ENCODE data around the gene CLDN10.
"Not testable (repeated sequence)": the region's sequence is repeated elsewhere in the genome, so short reads cannot be mapped to it uniquely, and the experiment has no call there.

Gene CLDN10

DNA sequence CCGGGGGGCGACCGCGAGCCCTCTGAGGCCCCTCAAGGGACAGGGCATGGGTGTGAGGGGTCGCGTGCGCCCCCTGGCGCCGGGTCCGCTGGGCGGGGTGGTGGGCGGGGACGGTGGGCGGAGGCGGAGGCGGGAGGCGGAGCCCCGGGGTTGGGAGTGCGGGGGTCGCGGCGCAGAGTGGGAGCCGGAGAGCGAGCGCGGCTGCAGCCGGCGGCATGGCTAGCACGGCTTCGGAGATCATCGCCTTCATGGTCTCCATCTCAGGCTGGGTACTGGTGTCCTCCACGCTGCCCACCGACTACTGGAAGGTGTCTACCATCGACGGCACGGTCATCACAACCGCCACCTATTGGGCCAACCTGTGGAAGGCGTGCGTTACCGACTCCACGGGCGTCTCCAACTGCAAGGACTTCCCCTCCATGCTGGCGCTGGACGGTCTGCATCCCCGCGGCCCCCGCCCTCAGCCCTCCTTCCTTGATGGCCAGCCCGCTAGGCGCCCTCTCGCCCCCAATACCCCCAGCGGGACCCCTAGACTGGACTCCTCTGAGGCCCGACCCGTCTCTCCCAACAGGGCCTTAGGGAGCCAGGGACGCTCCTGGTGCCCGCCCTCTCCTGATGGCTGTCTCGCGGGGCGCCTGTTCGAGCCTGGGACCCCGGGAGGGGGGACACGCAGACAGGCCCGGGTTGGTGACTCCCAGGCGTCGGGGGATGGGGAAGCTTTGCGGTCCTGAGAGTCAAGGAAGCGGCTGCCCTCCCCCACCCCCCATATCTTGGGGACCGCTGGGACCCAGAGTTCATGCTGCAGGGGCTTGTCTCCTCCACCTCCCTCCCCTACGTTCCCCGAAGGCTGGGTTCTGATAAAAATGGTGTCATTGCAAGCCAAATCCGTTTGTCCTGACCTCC is at the start of gene CLDN10:
Gene CLDN10, plus strand, starts transcription at position 182 of the 903 bp plus-strand sequence. Its CDS starts 34 bp downstream, at position 216.
- peak; percentile 9 for DNase-seq (ENCODE audit: low spot score)

DNA sequence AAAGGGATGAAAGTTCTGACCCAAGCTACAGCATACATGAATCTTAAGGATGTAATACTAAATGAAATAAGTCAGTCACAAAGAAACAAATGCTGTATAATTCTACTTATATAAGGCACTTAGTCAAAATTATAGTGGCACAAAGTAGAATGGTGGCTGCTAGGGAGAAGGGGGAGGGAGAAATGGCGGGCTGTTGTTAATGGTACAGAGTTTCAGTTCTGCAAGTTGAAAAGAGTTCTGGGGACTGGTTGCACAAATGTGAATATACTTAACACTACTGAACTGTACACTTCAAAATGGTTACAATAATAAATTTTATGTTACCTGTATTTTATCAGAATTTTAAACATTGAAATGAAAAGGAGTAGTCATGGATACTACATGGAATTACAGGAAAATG is 48.9 kb upstream of the CLDN10 start:
- DNase-seq (ENCODE audit: low spot score) = no peak

DNA sequence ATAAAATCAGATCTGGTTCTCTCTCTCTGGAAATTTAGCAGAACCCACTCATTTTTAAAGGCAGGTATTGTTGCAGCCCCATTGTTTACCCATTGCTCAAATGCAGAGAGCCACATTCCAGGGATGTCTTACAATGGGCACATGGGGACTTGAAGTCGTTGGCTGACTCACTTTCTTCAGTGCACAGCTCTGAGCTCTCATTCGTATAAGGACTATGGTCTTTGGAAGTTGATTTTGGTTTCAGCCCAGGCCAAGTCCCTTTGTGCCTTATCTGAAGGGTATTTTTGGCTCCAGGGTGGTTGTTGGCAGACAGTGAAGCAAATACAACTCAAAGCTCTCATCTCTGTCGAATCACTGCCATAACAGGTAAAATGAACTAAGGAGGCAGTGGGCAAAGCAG is 47.3 kb upstream of the CLDN10 start:
- DNase-seq (ENCODE audit: low spot score) = no peak

DNA sequence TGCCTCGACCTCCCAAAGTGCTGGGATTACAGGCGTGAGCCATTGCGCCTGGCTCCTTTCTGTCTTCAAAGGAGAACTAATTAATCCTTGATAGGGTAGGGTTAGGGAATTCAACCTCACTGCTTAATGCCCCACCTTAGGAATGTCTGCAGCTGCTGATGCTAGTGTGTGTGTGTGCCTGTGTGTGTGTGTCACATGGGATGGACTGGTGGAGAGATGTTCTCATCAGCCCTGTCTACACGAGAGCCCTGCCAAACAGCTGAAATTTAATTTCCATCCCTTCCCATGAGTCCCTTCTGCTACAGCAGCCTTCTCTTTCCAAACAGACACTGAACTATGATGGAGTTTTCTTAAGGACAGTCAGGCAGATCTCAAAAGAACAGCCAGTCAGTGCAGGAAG is 46.5 kb upstream of the CLDN10 start:
- no peak for DNase-seq (ENCODE audit: low spot score)

GRCh38 chr13:95507991-95508390 is 44.5 kb upstream of the CLDN10 start:
- no peak for DNase-seq (ENCODE audit: low spot score)

GRCh38 chr13:95508996-95509395 is 43.5 kb upstream of the CLDN10 start:
- no peak for DNase-seq (ENCODE audit: low spot score)

DNA sequence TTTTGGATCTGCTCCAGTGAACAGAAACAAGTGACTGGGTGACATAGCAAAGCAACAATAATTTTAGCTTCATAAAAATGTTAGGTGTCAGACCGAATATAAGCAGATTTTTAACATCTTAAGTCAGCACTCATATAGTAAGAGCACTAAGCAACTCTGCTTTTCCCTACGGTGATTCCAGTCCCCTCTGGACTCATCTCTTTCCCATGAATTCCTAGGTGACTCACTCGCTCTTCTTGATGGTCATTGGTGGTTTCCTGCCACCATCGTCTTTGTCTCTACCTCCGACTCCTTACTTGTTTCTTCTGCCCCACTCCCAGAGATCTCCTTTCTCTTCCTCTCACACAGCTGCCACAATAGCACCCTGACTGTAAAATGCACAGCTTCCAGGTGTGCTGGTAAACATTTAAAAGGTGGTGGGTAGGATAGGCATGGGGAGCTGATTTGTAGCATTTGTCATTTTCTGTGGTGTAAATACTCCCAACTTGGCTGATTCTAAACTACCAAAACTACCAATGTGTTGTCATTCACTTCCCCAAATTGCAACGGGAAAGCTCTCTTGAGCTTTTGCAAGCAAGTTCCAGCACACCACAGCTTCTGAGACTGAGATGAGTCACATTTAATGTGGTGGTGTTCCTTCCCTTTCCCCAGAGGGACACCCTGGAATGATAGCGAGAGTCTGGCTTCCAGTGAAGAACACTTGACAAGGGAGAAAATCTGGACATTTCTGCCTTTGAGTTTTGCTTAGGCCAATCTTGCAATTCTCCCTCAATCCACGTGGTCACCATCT is 42.8 kb upstream of the CLDN10 start:
- peak; percentile 17 for DNase-seq (ENCODE audit: low spot score)

GRCh38 chr13:95510950-95511349 is 41.6 kb upstream of the CLDN10 start:
- DNase-seq (ENCODE audit: low spot score) = no peak

GRCh38 chr13:95512424-95512823 is 40.1 kb upstream of the CLDN10 start:
- DNase-seq (ENCODE audit: low spot score) = no peak

- DNase-seq (ENCODE audit: low spot score) = no peak
Measured at GRCh38 chr13:95512957-95513356, 39.6 kb upstream of the CLDN10 start.

DNA sequence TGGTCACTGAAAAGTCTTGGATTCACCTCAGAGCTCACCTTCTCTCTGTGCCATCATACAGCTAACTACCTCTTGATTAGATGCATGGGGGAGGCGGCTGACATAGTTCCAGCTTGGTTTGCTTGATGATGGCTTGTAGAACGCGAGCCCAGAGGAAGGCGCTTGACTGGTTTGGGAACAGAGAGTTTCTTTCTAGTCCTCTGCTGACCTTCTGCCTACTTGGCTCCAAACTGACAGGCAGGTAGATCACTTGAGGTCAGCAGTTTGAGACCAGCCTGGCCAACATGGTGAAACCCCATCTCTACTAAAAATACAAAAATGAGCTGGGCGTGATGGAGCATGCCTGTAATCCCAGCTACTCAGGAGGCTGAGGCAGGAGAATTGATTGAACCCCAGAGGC is 36.9 kb upstream of the CLDN10 start:
- DNase-seq (ENCODE audit: low spot score) = not testable (repeated sequence)

DNA sequence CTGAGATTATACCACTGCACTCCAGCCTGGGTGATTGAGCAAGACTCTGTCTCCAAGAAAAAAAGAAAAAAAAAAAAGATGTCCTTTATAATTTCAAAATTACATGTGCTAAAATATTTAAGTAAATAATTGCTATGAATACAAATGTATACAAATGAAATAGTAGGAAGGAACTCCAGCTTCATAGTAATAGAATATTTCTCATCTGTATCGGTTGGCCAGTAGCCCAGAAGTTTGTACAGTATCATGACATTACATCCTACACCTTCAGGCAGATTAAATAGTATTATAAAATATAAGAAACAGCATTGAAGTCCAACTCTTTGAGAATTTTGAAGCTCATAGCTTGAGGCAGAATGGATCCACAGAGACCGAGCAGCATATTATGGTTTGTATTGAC is 36.5 kb upstream of the CLDN10 start:
- no peak for DNase-seq (ENCODE audit: low spot score)

DNA sequence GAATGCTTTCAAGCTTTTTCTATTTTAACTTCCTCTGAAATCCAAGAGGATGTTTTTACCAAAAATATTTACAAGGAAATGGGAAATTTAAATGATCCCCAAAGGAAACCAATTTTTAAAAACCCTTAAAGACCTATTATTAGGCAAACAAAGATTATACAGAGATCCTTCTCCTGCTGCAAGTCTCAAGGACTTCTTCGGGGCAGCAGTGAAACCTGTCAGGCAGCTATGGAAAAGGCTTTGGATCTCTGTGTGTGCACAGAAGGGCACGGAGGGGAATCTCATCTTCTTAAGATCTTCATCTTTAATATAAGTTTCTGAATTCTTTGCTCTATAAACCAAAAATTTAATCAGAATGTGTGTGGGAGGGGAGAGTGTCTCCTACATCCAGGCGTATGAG is 36.0 kb upstream of the CLDN10 start:
- DNase-seq (ENCODE audit: low spot score) = no peak

- no peak for DNase-seq (ENCODE audit: low spot score)
Measured at GRCh38 chr13:95523598-95523997, 28.9 kb upstream of the CLDN10 start.

DNA sequence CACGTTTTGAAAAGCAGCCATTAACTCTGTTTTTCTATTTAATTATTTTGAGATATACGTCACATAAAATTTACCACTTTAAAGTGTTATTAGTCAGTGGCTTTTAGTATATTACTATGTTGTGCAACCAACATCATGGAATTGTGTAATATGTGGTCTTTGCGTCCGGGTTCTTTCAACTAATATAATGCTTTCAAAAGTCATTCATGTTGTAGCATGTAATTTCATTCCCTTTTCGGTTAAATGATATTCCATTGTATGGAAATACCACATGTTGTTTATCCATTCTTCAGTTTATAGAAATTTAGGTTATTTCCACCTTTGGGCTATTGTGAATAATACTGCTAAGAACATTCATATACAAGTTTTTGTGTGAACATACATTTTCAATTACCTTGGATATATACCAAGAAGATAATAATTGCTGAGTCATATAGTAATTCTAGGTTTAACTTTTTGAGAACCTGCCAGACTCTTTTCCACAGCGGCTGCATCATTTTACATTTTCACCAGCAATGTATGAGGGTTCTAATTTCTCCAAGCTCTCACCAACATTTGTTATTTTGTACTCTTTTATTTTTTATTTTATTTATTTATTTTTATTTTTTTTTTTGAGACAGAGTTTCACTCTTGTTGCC is 28.1 kb upstream of the CLDN10 start:
- DNase-seq (ENCODE audit: low spot score) = no peak

DNA sequence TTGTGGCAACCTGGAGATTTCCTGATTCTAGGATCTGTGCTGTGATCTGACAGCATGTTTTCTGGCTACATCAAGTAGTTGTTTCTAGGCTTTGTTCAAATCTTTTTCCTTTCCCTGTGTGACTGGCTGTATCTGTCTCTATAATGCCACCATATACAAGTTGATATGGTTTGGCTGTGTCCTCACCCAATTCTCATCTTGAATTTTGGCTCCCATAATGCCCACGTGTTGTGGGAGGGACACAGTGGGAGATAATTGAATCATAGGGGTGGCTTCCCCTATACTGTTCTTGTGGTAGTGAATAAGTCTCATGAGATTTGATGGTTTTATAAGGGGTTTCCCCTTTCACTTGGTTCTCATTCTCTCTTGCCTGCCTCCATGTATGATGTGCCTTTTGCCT is 24.6 kb upstream of the CLDN10 start:
- no peak for DNase-seq (ENCODE audit: low spot score)

GRCh38 chr13:95530178-95530577 is 22.3 kb upstream of the CLDN10 start:
- DNase-seq (ENCODE audit: low spot score) = peak; percentile 23

- no peak for DNase-seq (ENCODE audit: low spot score)
Measured at GRCh38 chr13:95533545-95534160, 18.9 kb upstream of the CLDN10 start.

GRCh38 chr13:95535243-95535642 is 17.3 kb upstream of the CLDN10 start:
- DNase-seq (ENCODE audit: low spot score) = peak; percentile 38

GRCh38 chr13:95536632-95537241 is 15.8 kb upstream of the CLDN10 start:
- peak; percentile 35 for DNase-seq (ENCODE audit: low spot score)

GRCh38 chr13:95540888-95541287 is 11.6 kb upstream of the CLDN10 start:
- DNase-seq (ENCODE audit: low spot score) = no peak

DNA sequence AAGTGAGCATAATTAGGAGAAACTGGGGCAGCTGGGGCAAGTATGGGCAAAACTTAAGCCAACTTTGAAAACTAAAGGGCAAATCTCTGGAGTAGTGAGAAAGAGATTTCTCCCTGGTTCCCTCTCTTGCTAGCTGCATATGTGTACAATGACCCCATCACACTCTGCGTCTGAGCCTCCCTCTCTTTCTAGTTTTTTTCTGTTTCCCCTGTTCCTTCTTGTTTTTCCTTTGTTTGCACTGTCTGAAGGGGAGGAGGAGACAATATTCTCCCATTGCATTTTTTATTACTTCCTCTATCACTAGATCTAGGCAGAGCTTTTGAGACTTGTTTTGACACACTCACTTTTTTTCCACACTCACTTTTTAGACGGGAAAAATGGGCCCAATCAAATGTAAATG is 11.2 kb upstream of the CLDN10 start:
- no peak for DNase-seq (ENCODE audit: low spot score)
